GM18867 (cell line): ENCODE measurements around the gene C12orf57.

ENCODE experiments used
- ATAC-seq: cut with Tn5 transposase; IDR thresholded peaks from one replicate; pipeline ENCODE4 v1.9.1; 2021; ENCODE audit warnings: mild to moderate bottlenecking, moderate library complexity; ENCODE audit not compliant: unreplicated experiment

Gene C12orf57

DNA sequence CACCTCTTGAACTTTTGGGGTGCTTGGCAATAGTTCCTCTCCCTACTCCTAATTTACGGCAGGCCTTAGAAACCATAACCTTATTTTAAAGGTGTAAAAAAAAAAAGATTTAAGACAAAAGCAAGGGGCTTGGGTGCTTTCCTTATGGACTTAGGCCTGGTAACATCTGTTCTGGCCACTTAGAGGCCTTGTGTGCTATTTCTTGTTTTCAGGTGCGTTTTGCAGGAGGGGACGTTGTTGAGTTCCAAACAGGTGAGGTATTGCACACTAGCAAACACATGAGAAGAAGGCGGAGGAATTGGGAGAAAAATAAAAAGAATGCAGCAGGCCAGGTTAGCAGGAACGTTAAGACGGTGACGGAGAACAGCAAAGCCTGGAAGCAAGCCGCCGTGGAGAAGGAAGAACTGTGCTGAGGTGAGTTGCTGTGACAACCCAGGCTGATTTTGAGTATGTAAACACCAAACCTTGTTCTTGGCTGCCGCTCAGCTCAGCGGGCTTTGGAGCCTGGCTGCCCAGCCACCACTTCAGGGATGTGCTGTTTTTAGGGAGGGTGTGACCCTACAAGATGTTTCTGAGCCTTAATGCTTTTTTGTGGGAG lies 44.2 kb downstream of the C12orf57 start:
- ATAC-seq: no peak
